DND-41 (cell line): ENCODE data around the gene CD72.

ENCODE experiments used
- ATAC-seq: fragments of 200-7000 bp; cut with Tn5 transposase; 3 replicates; pipeline ENCODE4 v1.9.1; 2021; ENCODE audit warnings: low read depth; ENCODE audit not compliant: insufficient read depth
- DNase-seq: peaks from one replicate; pipeline ENCODE4 v3.0.0-alpha.2; 2020
- H2AFZ ChIP-seq: 2 replicates; pipeline ENCODE4 v1.6.0; 2012; ENCODE audit warnings: low read depth, low read length
- H3K27ac ChIP-seq: 2 replicates; pipeline ENCODE4 v1.5.1; 2012; ENCODE audit warnings: low read length, inconsistent platforms
- H3K27me3 ChIP-seq: fragments of 200-600 bp; sonication (generic); 2 replicates; pipeline ENCODE4 v1.6.0; 2012; ENCODE audit warnings: low read length, mild to moderate bottlenecking, inconsistent platforms; ENCODE audit not compliant: insufficient read depth, poor library complexity
- H3K36me3 ChIP-seq: 2 replicates; pipeline ENCODE4 v1.5.1; 2012; ENCODE audit warnings: low read length, inconsistent platforms; ENCODE audit not compliant: insufficient read depth
- H3K4me1 ChIP-seq: 2 replicates; pipeline ENCODE4 v1.5.1; 2012; ENCODE audit warnings: mild to moderate bottlenecking, low read length; ENCODE audit not compliant: insufficient read depth
- H3K4me2 ChIP-seq: 2 replicates; pipeline ENCODE4 v1.6.0; 2012; ENCODE audit warnings: mild to moderate bottlenecking, moderate library complexity, low read length, inconsistent platforms; ENCODE audit not compliant: insufficient read depth
- H3K4me3 ChIP-seq, 2 experiments: fragments of 200-600 bp in 1 of 2; shearing (Covaris generic) in 1 of 2; 2 replicates each; pipeline ENCODE4 v1.5.1; 2012 to 2016; ENCODE audit warnings: inconsistent platforms in 2 of 2, low read length in 2 of 2, mild to moderate bottlenecking in 2 of 2, low read depth in 1 of 2, moderate library complexity in 1 of 2
- H3K79me2 ChIP-seq: 2 replicates; pipeline ENCODE4 v1.6.0; 2012; ENCODE audit warnings: low read length, inconsistent platforms; ENCODE audit not compliant: insufficient read depth
- H3K9ac ChIP-seq: 2 replicates; pipeline ENCODE4 v1.6.0; 2012; ENCODE audit warnings: low read depth, mild to moderate bottlenecking, inconsistent platforms, low read length, moderate library complexity
- H3K9me3 ChIP-seq: 2 replicates; pipeline ENCODE4 v1.5.1; 2012; ENCODE audit warnings: low read length, moderate library complexity, mild to moderate bottlenecking, inconsistent platforms; ENCODE audit not compliant: insufficient read depth, severe bottlenecking
- H4K20me1 ChIP-seq: 2 replicates; pipeline ENCODE4 v1.6.0; 2012; ENCODE audit warnings: low read length; ENCODE audit not compliant: insufficient read depth
- CTCF ChIP-seq: IDR thresholded peaks from 2 replicates; pipeline ENCODE4 v1.5.1; 2012; ENCODE audit warnings: borderline replicate concordance, low read length, moderate library complexity, mild to moderate bottlenecking; ENCODE audit not compliant: poor library complexity, severe bottlenecking; ENCODE audit errors: extremely low read depth
- EZH2 ChIP-seq: IDR thresholded peaks from 3 replicates; pipeline ENCODE4 v1.6.1; 2012; ENCODE audit warnings: borderline replicate concordance, low read depth, mild to moderate bottlenecking, moderate library complexity, low read length, inconsistent platforms; ENCODE audit not compliant: severe bottlenecking

CD72 gene

GRCh38 chr9:35650341-35651158 is 32.3 kb upstream of the CD72 start, which contains the start of gene SIT1:
Gene SIT1, minus strand, starts transcription at chr9:35650931. Its CDS starts 78 bp downstream, at chr9:35650853.
- Histone ChIP-seq H3K27me3 (no peaks in the 10 kb centered on the region), H3K9me3 (no peaks in the 10 kb centered on the region), H4K20me1 (no peaks in the 10 kb centered on the region), H3K27ac (peak within 1 kb of the TSS; percentile 100), H3K4me3 (peak within 1 kb of the TSS; percentile 49 to 76), H3K36me3 (peaks cover 19% of the 10 kb centered on the region; the same call in 1 of the 2 replicates), H3K4me2 (peak within 1 kb of the TSS; percentile 79), H3K9ac (peak within 1 kb of the TSS; percentile 95), H2AFZ (peak within 1 kb of the TSS; percentile 60), H3K79me2 (peaks cover 32% of the 10 kb centered on the region), H3K4me1 (peaks cover 60% of the 10 kb centered on the region)
- peak; percentile 78 for DNase-seq
- TF ChIP-seq EZH2: no peak
- TF ChIP-seq CTCF: no peak
- peak; percentile 11; the same call in 2 of the 3 replicates for ATAC-seq

- TF ChIP-seq EZH2 (no peak), CTCF (no peak)
- ATAC-seq: peak; percentile 21
- peak; percentile 87 for DNase-seq
- Histone ChIP-seq H3K9ac (peak overlapping the region; percentile 95), H3K4me2 (peak overlapping the region; percentile 79), H2AFZ (peak overlapping the region; percentile 60; the same call in 1 of the 2 replicates), H3K27ac (peak overlapping the region; percentile 100), H3K4me3 (peak overlapping the region; percentile 49 to 76), H3K4me1 (peaks cover 69% of the 10 kb centered on the region), H3K27me3 (no peaks in the 10 kb centered on the region), H4K20me1 (no peaks in the 10 kb centered on the region), H3K36me3 (peaks cover 19% of the 10 kb centered on the region; the same call in 1 of the 2 replicates), H3K79me2 (peaks cover 41% of the 10 kb centered on the region), H3K9me3 (no peaks in the 10 kb centered on the region)
Observed at GRCh38 chr9:35649431-35650340, 31.5 kb upstream of the CD72 start.

GRCh38 chr9:35646533-35647265 is 28.5 kb upstream of the CD72 start:
- Histone ChIP-seq H3K9me3 (no peaks in the 10 kb centered on the region), H3K27me3 (no peaks in the 10 kb centered on the region)

More at GRCh38 chr9:35646533-35647265, 28.5 kb upstream of the CD72 start:
- H2AFZ ChIP-seq: peak overlapping the region; percentile 85
- peak overlapping the region; percentile 95 for H3K9ac ChIP-seq
- H3K36me3 ChIP-seq: peaks cover 30% of the 10 kb centered on the region; the same call in 1 of the 2 replicates
- H4K20me1 ChIP-seq: no peaks in the 10 kb centered on the region
- TF ChIP-seq CTCF (peak; percentile 89), EZH2 (no peak)
- peak overlapping the region; percentile 100 for H3K27ac ChIP-seq
- ATAC-seq (peak; percentile 70), DNase-seq (peak; percentile 95)
- H3K4me3 ChIP-seq: peak overlapping the region; percentile 91 to 94
- peaks cover 77% of the 10 kb centered on the region for H3K4me1 ChIP-seq
- peaks cover 56% of the 10 kb centered on the region for H3K79me2 ChIP-seq
- H3K4me2 ChIP-seq: peak overlapping the region; percentile 79
